ENCODE measurements around the gene TTC23L.

TTC23L gene

DNA sequence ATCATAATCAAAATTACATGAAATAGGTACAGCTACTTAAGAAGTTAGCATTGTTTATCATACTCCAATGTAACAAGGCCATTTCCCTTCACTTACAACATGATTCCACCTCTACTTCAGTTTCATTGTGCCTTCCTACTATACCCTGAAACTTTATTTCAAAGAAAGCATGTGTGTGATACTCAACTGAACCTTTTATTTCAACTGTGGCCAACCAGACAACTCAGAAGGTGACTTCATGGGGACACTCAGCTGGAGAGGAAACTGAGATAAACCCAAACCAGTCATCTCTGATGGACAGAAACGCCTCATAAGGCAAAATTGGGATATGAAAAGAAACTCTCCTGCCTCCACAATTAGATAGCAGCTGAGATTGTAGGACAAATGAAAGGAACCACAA, 5.9 kb upstream of the TTC23L start:
- DNase-seq, result no peak

DNA sequence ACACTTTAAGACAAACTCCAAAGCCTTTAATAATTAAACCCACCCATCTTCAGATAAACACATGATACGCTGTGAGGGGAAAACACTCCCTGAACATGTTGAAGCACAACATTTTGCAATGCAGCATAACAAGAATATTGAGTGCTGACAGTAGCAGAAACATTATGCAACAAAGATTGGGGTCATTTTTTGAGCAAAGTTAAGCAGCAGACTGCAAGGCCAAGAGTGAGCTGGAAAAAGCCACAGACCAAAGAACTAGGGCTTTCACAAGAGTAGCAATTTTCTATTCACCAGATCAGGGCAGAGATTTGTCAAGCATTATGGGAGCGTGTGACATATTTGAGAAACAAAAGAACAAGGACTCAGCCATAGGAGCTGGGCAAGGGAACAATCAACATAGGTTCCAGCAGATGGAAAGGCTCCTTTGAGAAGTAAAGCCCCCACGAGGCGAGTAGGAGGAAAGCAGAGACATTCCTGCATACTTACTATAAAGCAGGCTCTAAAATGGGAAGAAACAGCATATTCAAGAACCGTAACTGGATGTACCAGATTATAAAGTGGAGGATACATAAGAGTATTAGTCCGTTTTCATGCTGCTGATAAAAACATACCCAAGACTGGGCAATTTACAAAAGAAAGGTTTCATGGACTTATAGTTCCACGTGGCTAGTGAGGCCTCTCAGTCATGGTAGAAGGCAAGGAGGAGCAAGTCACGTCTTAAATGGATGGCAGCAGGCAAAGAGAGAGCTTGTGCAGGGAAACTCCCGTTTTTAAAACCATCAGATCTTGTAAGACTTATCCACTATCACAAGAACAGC, 4.8 kb upstream of the TTC23L start:
- DNase-seq, result no peak

- no peak for DNase-seq
Observed at GRCh38 chr5:34834794-34835089, 4.2 kb upstream of the TTC23L start.

- no peak for DNase-seq
Observed at GRCh38 chr5:34835664-34836063, 3.3 kb upstream of the TTC23L start.

- DNase-seq, result no peak
Observed at GRCh38 chr5:34841816-34842215, 2.9 kb downstream of the TTC23L start.

DNA sequence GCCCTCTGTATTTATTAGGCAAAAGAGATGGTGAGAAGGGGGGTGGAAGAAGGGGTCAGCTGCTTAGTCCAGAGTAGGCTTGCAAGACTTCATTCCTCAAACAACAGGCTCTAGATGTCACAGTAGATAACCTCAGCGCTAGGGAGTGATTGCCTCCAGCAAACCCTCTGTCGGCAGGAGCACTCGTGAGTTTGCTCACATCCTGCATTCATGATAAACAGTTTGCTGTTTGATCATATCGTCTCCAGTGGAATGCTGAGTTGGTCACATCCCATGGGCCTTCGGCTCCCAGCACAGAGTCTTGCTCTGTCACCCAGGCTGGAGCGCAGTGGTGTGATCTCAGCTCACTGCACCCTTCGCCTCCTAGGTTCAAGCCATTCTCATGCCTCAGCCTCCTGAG, 3.6 kb downstream of the TTC23L start:
- no peak for DNase-seq

DNA sequence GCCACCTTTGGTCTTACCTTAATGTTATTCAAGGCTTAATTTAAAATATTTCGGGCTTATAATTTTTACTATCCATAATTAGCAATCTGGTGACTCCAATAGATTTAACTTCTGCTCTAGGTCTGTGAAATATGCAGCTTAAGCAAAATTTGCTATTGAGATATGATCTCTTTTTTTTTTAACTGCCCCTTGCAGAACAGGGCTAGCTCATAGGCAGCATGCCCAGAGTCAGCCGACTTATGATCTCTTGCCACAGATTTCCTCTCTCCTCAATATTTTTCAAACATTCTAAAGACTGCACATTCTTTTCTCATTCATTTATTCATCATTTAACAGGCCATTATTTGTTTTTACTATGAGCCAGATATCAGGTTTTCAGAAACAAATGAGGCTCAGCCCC, 4.5 kb downstream of the TTC23L start:
- DNase-seq, result no peak

- no peak for DNase-seq
Observed at GRCh38 chr5:34844106-34844505, 5.1 kb downstream of the TTC23L start.

- no peak for DNase-seq
Observed at GRCh38 chr5:34844999-34845398, 6.0 kb downstream of the TTC23L start.

- DNase-seq, result no peak
Observed at GRCh38 chr5:34847056-34847455, 8.1 kb downstream of the TTC23L start.

DNA sequence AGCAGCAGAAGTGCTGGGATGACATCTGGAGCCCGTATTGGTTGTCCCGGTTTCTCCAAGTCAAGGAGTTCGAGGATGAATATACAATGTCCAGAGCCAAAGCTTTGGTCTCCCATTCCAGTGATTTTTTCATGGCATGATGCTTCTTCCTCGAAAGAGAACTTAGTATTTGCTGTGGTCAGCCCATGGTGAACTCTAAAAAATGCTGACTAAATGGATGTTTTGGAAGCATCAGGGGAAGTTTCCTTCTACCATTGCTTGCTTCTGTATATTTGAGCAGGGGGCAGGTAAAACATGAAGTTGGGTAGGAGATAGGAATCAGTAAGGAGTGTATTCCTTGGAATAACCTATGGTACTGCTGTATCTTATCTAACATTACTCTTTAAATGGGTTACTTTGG, 8.6 kb downstream of the TTC23L start:
- no peak for DNase-seq

GRCh38 chr5:34848230-34848629, 9.3 kb downstream of the TTC23L start:
- no peak for DNase-seq

DNA sequence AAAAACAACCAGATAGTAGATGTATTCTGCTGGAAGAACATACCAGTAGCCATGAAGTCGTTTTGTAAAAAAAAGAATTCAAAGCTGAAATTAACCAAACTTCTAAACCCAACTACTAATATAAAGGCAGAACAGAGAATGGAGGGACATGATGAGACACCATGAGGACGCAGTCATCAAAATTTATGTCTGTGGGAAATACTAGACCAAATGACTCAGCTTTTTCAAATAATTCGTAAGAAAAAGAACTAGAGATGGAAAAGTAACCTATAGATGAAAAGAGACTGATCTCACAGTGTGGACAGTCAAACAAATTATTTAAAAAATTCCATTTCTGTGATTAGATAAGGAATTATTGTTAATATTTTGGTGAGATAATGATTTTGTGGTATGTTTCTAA, 10.3 kb downstream of the TTC23L start:
- no peak for DNase-seq

DNA sequence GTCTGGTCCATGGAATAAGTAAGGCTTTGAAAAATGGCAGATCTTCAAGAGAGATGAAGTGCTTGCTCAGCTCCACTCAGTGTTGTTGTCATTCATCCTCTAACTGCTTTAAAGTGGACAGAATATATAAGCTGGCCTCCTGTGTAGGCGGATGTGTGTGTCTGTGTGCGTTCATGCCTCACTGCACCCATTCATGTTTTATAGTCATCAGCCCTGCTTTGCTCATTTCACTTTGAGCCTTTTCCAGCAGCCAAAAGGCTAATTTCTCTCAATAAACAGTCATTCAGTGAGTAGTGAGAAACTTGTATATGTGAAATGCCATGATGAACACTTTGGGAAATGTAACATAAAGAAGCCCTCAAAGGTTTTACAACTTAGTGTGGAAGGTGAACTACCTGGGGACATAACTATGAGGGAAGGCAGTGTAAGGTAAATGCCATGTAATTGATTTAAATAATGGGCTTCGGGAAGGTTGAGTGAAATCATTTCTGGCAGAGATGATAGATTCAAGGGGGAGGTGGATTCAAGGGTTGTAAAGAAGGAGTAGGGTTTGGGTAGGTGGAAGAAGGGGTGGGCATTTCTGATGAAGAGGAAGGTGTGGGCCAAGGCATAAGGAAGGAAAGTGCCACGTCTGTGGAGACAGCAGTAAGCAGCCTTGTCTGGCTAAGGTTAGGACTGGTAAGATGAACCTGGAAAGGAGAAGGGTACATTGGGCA, 15.7 kb downstream of the TTC23L start:
- no peak for DNase-seq

DNA sequence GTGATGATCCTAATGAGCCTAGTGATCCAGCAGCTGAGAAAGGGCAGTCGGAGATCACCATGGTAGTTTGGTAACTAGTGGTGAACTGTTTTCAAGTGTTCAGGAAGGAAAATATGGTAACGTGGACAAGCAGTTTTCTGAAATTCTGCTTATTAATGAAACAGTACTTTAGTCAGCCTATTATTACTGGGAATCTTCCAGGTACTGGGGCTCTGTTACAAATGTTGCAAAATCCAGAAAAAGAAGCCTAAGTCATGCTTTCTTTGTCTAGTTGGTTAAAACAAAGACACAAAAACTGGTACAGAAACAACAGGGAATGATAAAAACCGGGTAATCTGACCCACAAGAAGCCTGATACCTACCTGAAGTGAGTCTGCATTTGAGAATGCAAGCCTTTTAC, 18.2 kb downstream of the TTC23L start:
- no peak for DNase-seq

- DNase-seq, result no peak
Observed at GRCh38 chr5:34857894-34858293, 18.9 kb downstream of the TTC23L start.

GRCh38 chr5:34858790-34859189, 19.8 kb downstream of the TTC23L start:
- no peak for DNase-seq

GRCh38 chr5:34859253-34859652, 20.3 kb downstream of the TTC23L start:
- no peak for DNase-seq

GRCh38 chr5:34863946-34864345, 25.0 kb downstream of the TTC23L start:
- no peak for DNase-seq

- DNase-seq, result no peak
Observed at GRCh38 chr5:34865091-34865490, 26.1 kb downstream of the TTC23L start.

- DNase-seq, result no peak
Observed at GRCh38 chr5:34866989-34867471, 28.1 kb downstream of the TTC23L start.

GRCh38 chr5:34867660-34868059, 28.7 kb downstream of the TTC23L start:
- no peak for DNase-seq

- no peak for DNase-seq
Observed at GRCh38 chr5:34868791-34869190, 29.8 kb downstream of the TTC23L start.

GRCh38 chr5:34869256-34869655, 30.3 kb downstream of the TTC23L start:
- DNase-seq, result no peak

GRCh38 chr5:34870382-34870781, 31.4 kb downstream of the TTC23L start:
- no peak for DNase-seq
